Mucosa of descending colon (tissue), 3 donors: ENCODE results near the gene OPRD1. TPM values are rescaled to one million over a fixed set of nuclear protein-coding genes. Genes with fewer than 3 reads are reported as not detected.

ENCODE experiments used
- ATAC-seq: fragments of 200-7000 bp; cut with Tn5 transposase; one replicate; pipeline ENCODE4 v1.9.1; 2020; ENCODE audit warnings: mild to moderate bottlenecking, moderate library complexity
- DNase-seq, 3 donors: peaks; one replicate each; pipeline ENCODE4 v3.0.0-alpha.2; 2020
- H3K36me3 ChIP-seq: fragments of 200-600 bp; one replicate; pipeline ENCODE4 v1.8.0; 2021; ENCODE audit warnings: low read depth, mild to moderate bottlenecking
- H3K4me1 ChIP-seq: fragments of 200-600 bp; one replicate; pipeline ENCODE4 v1.8.0; 2021; ENCODE audit warnings: low read depth, mild to moderate bottlenecking
- H3K4me3 ChIP-seq: fragments of 200-600 bp; one replicate; pipeline ENCODE4 v1.8.0; 2021; ENCODE audit warnings: mild to moderate bottlenecking
- H3K9me3 ChIP-seq: fragments of 200-600 bp; one replicate; pipeline ENCODE4 v1.8.0; 2021; ENCODE audit warnings: mild to moderate bottlenecking
- CTCF ChIP-seq: fragments of 200-600 bp; IDR thresholded peaks from one replicate; pipeline ENCODE4 v1.8.0; 2022; ENCODE audit warnings: antibody characterized with exemption, mild to moderate bottlenecking
- intact Hi-C, 2 donors: fragments of 100-400 bp; cut with DNase I in 1 of 2; cut with micrococcal nuclease in 1 of 2; formaldehyde crosslinking; loops; one replicate each; pipeline versions ENCODE4 v1.11.0 to v1.11.1; 2022; cut with DNase I, micrococcal nuclease
- total RNA-seq, 3 donors: library from RNA; stranded (reverse); fragmentation: NEBNext Ultra II Directional in 2 of 3; extraction: Animal tissue kit (Norgen Biotek cat#: 25700) in 2 of 3; gene quantifications; one replicate each; pipeline versions ENCODE4 v1.2.1 to v1.2.4, GENCODE V29; 2021 to 2023
- donor health status: DM: no; HTN: no; CAD: no; lungs with moderate emphysema.
- donor health status: DM: no; HTN: no; CAD: no.
- donor health status: DM: no; HTN: yes; CAD: no.

Gene OPRD1
- total RNA-seq, 3 donors from 2014 or later, result 0.06 to 1.1 (median 0.48) TPM

- Histone ChIP-seq H3K36me3 (no peaks in the 10 kb centered on the region), H3K4me1 (peaks cover 20% of the 10 kb centered on the region), H3K4me3 (no peak overlapping the region), H3K9me3 (no peaks in the 10 kb centered on the region)
- intact Hi-C loops, result loop anchor here in 1 of 2 donors (5.0 kb wide), 1 partner anchor 316 kb away; no protein-coding TSS in a partner anchor
- TF ChIP-seq CTCF, result no peak
- DNase-seq (no peak), ATAC-seq (no peak)
These were observed 74.2 kb downstream of the OPRD1 start for GRCh38 chr1:28885977-28886730.

GRCh38 chr1:28886731-28887418, 74.9 kb downstream of the OPRD1 start:
- TF ChIP-seq CTCF, result no peak
- intact Hi-C loops, result loop anchor here in 1 of 2 donors (5.0 kb wide), 1 partner anchor 315 kb away; no protein-coding TSS in a partner anchor
- ATAC-seq (peak; percentile 88), DNase-seq (peak; percentile 91 to 95 (median 95))
- Histone ChIP-seq H3K9me3 (no peaks in the 10 kb centered on the region), H3K4me3 (peak overlapping the region; percentile 94), H3K4me1 (peaks cover 20% of the 10 kb centered on the region), H3K36me3 (no peaks in the 10 kb centered on the region)

GRCh38 chr1:28887419-28887834, 75.5 kb downstream of the OPRD1 start:
- ATAC-seq (peak; percentile 33), DNase-seq (peak; percentile 35 to 74 (median 67))
- intact Hi-C loops, result loop anchor here in 1 of 2 donors (5.0 kb wide), 1 partner anchor 315 kb away; no protein-coding TSS in a partner anchor
- no peaks in the 10 kb centered on the region for H3K9me3 ChIP-seq
- no peaks in the 10 kb centered on the region for H3K36me3 ChIP-seq
- peaks cover 20% of the 10 kb centered on the region for H3K4me1 ChIP-seq
- no peak for TF ChIP-seq CTCF
- H3K4me3 ChIP-seq, result peak overlapping the region; percentile 94

- no peaks in the 10 kb centered on the region for H3K9me3 ChIP-seq
- H3K36me3 ChIP-seq, result no peaks in the 10 kb centered on the region
- H3K4me1 ChIP-seq, result peaks cover 20% of the 10 kb centered on the region
- DNase-seq, result peak; percentile 49 to 61 (median 61)
- intact Hi-C loops, result loop anchor here in 1 of 2 donors (5.0 kb wide), 1 partner anchor 314 kb away; no protein-coding TSS in a partner anchor
- peak overlapping the region; percentile 94 for H3K4me3 ChIP-seq
- no peak for TF ChIP-seq CTCF
- no peak for ATAC-seq
These were observed 76.1 kb downstream of the OPRD1 start for GRCh38 chr1:28887835-28888682.

- DNase-seq, result no peak
- intact Hi-C loops, result loop anchor here in 1 of 2 donors (5.0 kb wide), 1 partner anchor 313 kb away; no protein-coding TSS in a partner anchor
These were observed 76.9 kb downstream of the OPRD1 start for GRCh38 chr1:28888915-28889314.

More at GRCh38 chr1:28888915-28889314, 76.9 kb downstream of the OPRD1 start:
- H3K4me3 ChIP-seq, result no peak overlapping the region
- ATAC-seq, result no peak
- H3K4me1 ChIP-seq, result peaks cover 20% of the 10 kb centered on the region
- no peak for TF ChIP-seq CTCF
- H3K9me3 ChIP-seq, result no peaks in the 10 kb centered on the region
- no peaks in the 10 kb centered on the region for H3K36me3 ChIP-seq
